GM19468 (cell line): ENCODE data around the gene CD300C.
"Not testable (repeated sequence)": the region's sequence is repeated elsewhere in the genome, so short reads cannot be mapped to it uniquely, and the experiment has no call there.

ENCODE experiments used
- ATAC-seq: cut with Tn5 transposase; IDR thresholded peaks from one replicate; pipeline ENCODE4 v1.9.1; 2021; ENCODE audit warnings: mild to moderate bottlenecking, moderate library complexity, moderate number of reproducible peaks; ENCODE audit not compliant: unreplicated experiment; ENCODE audit errors: extremely low read depth

The CD300C gene

DNA sequence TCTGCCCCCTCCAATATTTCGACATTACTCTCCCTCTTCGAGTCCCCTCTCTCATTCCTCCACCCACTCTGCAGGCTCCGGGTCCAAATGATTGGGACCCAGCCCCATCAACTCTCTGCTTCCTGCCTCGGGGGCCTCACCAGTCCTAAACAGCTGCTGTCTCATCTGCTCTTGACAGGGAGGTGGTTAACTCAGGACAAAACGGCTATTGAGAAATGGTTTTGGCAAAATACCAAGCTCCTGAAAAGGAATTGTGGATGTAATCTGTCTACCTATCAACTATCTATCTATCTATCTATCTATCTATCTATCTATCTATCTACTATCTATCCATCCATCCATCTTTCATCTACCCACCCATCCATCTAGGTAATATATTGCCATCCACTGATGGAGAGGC, 19.2 kb upstream of the CD300C start:
- no peak for ATAC-seq

DNA sequence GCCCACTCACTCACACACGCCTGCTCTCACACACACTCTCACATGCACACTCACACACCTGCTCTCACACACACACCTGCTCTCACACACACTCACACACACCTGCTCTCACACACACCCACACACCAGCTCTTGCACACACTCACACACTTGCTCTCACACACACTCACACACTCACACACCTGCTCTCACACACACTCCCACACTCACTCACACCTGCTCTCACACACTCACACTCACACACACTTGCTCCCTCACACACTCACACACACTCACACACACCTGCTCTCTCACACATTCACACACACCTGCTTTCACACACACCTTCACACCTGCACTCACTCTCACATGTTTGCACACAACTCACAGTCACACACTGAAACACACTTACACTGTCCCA, 17.4 kb upstream of the CD300C start:
- no peak for ATAC-seq

DNA sequence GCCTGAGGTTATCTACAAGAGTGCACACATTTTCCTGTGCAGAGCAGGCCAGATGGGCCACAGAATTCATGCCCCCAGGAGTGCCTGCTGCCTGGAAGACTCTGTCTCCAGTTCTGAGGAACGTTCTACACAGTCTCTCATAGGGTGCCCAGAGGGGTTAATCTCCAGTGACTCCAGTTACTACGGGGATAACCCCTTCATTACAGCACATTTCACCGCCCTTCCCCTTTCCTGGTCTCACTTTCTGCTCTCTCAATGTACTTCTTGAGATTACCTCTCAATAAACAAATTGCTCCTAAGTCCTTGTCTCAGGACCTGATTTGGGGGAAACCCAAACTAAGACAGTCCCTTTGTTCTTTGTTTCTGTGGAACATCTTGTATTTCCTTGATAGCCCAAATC, 15.7 kb upstream of the CD300C start:
- no peak for ATAC-seq

DNA sequence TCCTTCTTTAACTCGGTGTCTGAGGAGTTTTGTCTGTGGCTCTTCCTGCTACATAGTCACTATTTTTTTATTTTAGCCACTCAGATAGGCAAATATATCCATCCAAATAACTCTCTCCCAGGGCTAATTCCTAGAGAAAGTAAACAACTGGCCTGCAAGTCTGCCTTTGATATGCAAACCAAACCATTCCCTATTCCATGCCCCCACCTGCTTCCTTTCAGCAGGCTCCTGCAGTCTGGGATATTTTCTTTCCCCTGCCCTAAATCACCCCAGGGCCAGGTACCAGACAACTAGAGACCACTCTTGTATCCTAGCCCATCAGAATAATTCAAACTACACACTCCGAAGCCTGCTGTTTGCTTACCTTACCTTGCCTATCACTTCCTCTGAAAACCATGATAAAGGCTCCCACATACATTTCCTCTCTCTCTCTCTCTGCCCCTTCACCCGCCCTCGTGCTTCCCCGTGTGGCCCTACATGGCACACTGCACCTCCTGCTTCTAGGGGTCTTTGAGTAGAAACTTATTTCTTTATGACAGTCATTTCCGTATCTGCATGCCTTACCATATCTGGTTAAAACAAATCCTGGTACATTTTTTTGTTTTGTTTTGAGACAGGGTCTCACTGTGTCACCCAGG, 13.1 kb upstream of the CD300C start:
- ATAC-seq = no peak

DNA sequence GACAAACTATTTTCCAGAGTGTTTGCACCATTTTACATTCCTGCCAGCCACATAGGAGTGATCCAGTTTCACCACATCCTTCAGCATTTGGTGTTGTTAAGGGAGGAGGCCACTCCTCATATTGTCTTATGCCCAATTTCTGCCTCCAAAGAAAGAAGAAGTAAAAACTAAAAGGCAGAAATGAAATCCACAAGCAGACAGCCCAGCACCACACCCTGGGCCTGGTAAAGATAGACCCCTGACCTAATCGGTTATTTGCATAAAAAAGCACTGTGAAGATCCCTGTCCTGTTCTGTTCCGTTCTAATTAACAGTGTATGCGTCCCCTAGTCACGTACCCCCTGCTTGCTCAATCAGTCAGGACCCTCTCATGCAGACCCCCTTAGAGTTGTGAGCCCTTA, 12.5 kb upstream of the CD300C start:
- not testable (repeated sequence) for ATAC-seq

DNA sequence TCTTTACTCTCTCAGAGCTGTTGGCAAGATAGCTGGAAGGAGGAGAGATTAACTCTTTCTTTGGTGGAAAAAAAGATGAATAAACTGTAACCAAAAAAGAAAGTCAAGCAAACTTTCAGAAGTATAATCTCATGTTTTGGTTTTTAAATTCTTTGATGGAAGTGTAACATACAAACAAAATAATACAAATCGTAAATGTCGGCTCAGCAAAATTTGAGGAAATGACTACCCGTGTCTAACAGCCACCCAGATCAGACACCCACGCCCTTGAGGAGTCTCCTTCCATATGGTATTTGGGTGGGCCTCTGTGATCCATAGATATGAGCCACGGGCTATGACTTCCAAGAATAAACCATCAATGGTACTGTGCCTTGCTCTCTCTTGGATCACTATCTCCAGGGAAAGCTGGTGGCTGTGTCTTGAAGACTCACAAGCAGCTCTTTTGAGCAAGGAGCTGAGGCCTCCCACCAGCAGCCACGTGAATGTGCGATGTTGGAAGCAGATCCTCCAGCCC, 9.6 kb upstream of the CD300C start:
- no peak for ATAC-seq

DNA sequence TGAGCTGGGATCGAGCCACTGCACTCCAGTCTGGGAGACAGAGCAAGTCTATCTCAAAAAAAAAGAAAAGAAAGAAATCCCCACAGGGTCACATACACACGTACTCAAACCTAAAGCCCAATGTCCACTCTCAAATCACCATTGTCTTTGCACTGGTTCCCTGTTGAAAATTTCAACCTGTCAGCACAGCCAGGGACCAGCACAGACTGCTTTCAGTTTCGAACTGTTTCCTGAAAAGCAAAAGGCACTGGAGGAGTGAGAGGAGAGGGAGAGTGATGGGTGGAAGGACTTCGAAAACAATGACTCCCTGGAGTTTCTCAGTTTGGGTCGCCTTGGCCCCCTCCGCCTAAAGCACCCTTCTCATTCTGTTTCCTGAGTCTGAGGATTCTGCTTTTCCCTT, 9.0 kb upstream of the CD300C start:
- no peak for ATAC-seq

DNA sequence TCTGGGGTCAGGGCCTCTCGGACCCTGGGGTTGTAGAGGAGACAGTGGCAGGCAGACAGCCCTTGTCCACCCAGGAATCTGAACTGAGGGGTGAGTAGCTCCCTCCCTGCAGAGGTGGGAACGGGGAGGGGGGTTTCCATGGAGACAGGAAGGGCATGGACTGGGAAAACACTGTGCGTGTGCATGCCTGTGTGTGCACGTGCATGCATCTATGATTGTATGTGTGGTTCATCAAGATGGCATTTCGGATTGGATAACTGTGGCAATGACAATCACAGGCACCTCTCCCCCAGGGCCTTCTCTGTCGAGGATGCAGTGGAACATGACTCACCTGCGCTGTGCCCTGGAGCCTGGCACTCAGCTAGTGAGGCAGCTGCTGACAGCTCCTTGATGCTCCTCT, 6.1 kb upstream of the CD300C start:
- no peak for ATAC-seq

DNA sequence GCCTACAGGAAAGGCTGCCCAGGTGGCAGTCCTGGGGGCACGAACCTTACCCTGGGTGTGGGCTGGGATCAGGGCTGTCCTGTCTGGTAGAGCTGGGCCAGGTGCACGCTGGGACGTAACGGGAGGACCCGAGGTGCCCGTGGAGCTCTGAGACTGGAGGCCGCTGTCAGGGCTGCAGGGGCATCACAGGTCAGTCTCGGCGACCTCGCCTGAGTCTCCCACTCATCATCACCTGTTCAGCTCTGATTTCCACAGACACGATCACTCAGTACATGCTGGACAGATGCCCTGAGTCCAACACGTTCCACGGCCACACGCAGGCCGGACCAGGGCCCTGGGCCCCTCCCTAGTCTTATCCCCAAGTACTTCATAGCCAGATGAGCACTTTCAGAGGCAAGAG, 4.7 kb upstream of the CD300C start:
- ATAC-seq = no peak

DNA sequence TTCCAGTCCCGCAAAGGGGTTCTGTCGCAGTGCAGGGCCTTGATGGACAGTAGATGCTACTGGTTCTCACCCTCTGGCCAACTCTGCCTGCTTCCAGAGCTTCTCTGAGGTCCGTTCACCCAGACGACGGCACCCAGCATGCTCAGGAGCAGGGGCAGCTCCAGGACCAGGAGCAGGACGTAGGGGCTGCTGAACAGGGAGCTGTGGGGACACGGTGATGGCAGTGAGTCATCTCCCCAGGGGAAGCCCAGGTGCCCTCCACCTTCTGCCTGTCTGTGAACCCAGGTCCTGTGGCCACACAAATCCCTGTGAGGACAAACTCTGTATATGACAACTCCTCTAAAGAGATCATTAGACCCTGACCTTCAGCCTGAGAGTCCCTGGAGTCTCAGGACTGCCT, 3.4 kb upstream of the CD300C start:
- ATAC-seq = no peak

DNA sequence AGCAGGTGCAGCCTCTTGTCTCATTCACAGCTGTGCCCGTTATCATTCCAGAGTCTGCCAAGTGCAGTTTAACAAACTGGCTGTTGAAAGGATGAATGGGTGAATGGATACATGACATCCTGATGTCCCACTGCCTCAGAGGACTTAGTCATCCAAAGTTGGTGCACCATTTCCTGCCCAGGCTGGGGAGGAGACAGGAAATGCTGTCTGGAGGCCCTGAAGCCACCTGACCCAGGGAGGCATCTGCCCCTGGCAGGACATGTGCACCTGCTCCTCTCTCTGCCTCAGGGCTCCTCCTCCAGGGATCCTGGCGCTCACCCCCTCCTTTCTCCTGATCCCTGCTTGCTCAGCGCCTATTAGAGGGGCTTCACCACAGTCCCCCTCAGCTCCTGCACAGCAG, 1.8 kb upstream of the CD300C start:
- ATAC-seq = no peak

DNA sequence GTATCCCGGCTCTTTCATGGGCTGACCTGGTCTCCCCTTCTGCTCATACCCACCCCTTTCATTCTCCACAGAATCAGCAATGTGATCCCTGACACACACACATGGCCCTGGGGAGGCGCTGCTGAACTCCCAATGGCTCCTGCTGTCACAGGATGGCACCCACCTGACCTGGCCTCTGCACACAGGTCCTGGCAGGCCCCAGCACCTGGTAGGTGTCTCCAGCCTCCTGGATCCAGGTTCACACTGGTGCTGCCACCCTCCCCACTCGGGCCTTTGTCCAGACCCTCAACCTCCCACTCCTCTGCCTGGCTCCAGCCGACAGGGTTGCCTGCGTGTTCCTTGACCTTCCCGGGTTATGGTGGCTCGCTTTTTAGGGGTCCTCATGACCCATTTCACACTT, 1.3 kb upstream of the CD300C start:
- no peak for ATAC-seq

DNA sequence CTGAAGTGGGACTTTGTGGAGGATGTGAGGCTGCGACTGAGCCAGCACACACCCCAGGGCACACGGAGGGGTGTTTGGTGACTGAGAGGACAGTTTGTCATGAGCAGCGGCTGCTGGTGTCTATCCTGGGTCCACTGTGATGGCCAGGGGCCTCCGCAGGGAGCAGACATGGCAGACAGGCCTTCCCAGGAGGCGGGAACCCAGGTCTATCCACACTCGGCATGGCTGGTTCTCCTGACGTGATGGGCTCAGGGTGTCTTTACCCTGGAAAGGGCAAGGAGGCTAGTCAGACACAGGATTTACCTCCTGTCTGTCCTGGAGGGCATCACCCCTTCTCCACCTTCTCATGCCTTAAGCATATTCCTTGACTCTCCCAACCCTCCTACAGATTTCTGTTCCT, 671 bp upstream of the CD300C start:
- ATAC-seq = no peak

DNA sequence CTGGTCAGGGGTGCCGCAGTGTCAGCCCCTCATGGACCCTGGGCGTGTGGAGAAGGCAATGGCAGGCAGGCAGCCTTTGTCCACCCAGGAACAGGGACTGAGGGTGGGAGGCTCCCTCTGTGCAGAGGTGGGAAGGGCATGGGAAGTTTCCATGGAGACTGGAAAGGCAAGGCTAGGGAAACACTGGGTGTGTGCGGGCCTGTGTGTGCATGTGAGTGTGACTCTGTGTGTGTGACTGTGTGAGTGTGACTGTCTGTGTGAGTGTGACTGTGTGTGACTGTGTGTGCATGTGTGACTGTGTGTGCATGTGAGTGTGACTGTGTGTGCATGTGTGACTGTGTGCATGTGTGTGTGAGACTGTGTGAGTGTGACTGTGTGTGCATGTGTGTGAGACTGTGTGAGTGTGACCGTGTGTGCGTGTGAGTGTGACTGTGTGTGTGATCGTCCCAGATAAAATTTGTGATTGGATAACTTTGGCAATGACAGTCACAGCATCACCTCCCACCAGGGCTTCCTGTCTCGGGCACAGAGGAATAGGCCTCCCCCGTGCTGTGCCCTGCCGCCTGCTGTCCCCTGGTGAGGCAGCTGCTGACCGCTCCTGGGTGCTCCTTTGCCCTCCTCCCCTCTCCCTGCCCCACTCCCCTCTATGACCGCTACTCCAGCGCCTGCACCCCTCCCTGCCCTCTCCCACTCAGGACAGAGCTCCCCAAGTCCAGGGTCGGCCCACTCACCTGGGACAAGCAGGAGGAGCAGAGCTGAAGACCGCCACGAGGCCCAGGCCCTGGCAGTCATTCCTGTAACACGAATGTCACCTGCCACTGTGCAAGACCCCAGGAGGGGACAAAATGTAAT, 698 bp downstream of the CD300C start:
- ATAC-seq = no peak

DNA sequence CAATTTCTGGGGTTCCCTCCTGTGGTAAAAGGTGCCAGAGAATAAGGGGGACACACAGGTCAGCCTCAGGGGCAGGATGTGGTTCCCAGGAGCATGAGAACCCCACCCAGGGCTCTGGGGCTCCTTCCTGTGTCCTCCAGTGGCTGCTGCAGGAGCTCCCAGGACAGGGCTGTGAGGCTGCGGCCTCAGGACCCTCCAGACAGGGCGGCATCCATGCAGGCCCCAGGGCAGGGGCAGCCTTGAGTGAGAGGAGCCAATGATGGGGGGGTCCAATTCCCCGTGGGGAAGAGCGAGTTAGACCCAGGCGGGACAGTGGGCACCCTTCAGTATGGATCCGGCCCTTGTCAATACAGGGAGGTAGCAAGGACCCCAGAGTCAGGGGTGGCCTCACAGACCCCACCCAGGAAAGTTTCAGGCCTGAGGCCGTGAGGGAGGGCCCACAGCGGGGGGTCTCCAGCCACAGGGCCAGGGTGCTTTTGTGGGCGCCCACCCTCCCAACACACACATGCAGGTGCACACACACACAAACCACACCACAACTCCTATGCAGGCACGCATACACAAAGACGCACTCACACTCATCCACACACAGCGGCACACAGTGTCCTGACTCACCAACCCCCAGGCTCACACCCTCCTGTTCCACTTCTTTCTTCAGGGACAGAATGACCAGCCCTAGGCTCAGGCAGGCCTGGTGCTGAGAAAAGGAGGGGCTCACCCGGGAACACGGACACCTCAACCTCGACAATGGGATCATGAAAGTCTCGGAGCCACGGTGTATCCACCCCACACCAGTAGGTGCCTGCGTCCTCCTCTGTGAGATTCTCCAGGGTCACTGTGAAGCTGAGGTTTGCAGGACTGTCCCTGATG, 1.8 kb downstream of the CD300C start:
- ATAC-seq = no peak

DNA sequence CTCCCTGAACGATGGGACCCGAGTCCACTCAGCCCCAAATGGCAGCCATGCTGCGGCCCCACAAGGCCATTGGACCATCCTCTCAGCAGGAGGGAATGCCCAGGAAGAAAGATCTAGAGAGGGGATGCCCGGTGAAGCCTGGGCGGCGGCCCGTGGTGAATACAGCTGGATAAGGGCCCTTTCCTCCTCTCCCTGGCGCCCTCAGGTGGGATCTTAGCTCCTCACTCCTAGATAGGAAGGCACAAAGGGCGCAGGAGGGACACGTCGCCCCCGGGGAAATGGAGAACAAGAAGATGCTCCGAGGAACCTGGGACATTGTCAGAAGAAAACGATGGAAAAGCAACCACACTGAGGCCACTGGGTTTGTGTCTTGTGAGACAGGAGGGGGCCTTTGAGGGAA, 2.5 kb downstream of the CD300C start:
- no peak for ATAC-seq

DNA sequence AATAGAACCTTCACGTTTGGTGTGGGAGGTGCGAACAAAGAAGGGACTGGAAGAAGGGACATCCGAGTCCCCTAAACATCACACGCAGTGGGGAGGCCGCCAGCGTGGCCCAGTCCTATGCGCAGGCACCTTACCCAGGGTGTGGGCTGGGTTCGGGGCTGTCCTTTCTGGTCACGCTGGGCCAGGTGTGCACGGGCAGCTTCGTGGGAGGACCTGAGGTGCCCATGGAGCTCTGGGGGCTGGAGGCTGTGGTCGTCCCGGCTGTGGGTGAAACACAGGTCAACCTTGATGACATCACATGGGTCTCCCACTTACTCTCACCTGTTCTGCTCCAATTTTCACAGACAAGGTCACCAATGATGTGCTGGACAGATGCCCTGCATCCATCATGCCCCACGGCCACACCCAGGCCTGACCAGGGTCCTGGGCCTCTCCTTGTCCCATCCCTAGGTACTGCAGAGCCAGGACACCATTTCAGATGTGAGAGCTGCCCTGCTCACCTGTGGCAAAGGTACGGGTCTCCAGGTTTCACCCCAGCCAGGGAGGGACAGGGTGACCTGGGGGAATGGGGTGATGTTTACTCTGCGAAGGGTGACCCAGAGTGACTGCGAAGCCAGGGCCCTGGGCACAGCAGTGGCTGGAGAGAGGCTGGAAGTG, 3.1 kb downstream of the CD300C start:
- no peak for ATAC-seq

DNA sequence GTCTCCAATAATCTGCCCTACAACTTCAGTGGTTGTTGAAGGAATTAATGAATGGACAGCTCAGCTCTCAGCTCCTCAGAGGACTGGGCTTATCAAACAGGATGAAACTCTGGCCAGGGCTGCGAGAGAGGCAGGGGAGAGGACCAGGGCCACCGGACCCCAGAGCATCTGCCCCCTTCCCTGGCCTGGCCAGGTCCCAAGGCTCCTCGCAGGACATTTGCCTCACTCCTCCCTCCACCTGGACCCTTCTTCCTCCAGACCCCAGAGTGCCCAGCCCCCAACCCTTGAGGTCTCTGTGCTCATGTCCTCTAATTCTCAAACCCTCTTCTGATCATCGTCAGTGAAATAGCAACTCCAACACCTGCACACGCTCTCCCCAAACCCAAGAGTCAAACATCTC, 3.7 kb downstream of the CD300C start:
- no peak for ATAC-seq

DNA sequence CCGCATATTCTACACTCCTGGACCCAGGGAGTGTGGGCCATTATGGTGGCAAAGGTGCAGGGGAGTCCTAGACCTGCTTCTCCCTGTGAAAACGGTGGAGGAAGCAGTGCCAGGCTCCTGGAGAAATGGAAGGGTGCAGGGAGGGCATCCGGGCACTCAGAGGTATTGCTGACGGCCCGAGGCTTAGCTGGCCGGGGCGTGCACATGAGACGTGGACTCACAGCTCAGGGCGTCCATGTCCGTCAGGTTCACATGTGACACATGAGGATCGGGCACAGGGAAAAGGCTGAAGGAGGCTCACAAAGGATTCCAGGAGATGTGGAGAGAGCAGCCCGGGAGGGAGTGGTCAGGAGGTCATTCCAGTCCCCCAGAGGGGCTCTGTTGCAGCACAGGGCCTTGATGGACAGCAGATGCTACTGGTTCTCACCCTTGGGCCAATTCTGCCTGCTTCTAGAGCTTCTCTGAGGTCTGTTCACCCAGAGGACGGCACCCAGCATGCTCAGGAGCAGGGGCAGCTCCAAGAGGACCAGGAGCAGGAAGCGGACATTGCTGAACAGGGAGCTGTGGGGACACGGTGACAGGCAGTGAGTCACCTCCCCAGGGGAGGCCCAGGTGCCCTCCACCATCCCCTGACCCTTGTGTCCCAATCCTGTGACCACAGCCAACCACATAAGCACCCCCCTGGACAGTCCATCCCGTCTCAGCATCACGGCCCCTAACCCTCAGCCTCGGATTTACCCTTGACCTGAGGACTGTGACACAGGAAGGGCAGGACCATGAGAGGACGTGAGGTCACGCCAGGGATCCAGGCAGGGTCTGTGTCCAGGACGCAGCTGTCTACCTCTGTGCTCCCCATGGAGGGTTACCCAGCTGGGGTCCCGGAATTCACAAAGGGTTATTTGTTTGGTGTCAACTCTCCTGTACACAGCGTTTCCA, 4.5 kb downstream of the CD300C start:
- no peak for ATAC-seq
